DND-41 (cell line): ENCODE results near the gene CDC16.

Experiments used
- EZH2 ChIP-seq: IDR thresholded peaks from 3 replicates; pipeline ENCODE4 v1.6.1; 2012; ENCODE audit warnings: borderline replicate concordance, low read depth, mild to moderate bottlenecking, moderate library complexity, low read length, inconsistent platforms; ENCODE audit not compliant: severe bottlenecking
- TF ChIP-seq, protein P1 (sequence below): IDR thresholded peaks from 2 replicates; pipeline ENCODE4 v1.5.1; 2012; ENCODE audit warnings: borderline replicate concordance, low read length, moderate library complexity, mild to moderate bottlenecking; ENCODE audit not compliant: poor library complexity, severe bottlenecking; ENCODE audit errors: extremely low read depth

GRCh38 chr13:114310956-114311355, 76.3 kb downstream of the CDC16 start:
- TF ChIP-seq, protein P1, sequence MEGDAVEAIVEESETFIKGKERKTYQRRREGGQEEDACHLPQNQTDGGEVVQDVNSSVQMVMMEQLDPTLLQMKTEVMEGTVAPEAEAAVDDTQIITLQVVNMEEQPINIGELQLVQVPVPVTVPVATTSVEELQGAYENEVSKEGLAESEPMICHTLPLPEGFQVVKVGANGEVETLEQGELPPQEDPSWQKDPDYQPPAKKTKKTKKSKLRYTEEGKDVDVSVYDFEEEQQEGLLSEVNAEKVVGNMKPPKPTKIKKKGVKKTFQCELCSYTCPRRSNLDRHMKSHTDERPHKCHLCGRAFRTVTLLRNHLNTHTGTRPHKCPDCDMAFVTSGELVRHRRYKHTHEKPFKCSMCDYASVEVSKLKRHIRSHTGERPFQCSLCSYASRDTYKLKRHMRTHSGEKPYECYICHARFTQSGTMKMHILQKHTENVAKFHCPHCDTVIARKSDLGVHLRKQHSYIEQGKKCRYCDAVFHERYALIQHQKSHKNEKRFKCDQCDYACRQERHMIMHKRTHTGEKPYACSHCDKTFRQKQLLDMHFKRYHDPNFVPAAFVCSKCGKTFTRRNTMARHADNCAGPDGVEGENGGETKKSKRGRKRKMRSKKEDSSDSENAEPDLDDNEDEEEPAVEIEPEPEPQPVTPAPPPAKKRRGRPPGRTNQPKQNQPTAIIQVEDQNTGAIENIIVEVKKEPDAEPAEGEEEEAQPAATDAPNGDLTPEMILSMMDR: no peak
- no peak for TF ChIP-seq EZH2
